HG03571 (cell line): ENCODE measurements around the gene PIGV.
"Not testable (repeated sequence)": the region's sequence is repeated elsewhere in the genome, so short reads cannot be mapped to it uniquely, and the experiment has no call there.

Experiments used
- ATAC-seq: cut with Tn5 transposase; IDR thresholded peaks from one replicate; pipeline ENCODE4 v1.9.1; 2021; ENCODE audit not compliant: unreplicated experiment

The PIGV gene

DNA sequence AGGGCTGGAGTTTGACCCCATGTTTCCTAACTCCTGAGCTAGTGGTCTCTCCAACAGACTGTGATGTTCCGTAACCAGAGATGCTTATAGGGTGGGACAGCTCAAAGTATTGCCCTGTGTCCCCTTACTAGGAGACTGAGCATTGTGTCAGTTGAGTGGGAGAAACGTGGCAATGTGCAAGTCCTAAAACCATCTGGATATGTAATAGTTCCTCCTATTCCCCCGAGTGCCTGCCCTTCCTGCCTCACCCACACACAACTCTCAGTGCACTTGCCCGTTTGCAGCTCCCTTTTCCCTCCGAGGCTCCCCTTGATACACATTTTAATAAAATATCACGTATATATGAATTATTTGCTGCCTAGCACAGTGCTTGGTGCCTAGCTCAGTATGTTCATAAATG is 3.4 kb downstream of the PIGV start:
- no peak for ATAC-seq

DNA sequence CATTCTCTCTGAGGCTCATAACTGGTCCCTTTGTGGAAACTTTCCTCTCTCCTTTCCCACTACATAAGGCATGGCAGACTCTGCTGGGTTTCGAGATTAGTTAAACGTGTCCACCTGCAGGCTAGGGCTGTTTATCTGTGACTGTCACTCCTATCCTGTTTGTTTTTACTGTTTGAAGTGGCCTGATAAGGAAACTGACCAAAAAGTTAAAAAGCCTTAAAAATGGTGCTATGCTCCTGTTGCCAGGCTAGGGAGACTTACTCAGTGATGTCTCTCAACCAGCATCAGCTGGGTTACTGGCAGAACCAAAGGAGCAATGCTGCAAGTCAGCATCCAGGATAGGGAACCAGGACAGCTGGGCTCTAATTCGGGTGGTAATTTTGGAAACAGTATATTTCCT is 3.9 kb downstream of the PIGV start:
- ATAC-seq = no peak

DNA sequence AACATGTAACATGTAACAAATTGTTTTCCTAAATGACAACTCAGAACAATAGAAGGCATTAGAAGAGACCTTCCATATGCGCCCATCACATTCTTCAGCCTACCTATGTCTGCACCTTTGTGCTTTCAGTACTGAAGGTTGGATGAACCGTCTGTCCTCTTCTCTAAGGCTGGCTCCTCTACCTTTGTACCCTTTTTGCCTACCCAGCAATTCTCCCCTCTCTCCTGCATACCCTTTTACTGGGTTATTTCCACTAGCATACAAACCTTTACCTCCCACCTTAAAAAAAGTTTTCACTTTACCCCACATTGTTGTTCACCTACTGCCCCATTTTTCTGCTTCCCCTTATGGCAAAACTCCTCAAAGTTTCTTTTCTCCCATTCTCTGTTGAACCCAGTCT is 5.2 kb downstream of the PIGV start:
- no peak for ATAC-seq

DNA sequence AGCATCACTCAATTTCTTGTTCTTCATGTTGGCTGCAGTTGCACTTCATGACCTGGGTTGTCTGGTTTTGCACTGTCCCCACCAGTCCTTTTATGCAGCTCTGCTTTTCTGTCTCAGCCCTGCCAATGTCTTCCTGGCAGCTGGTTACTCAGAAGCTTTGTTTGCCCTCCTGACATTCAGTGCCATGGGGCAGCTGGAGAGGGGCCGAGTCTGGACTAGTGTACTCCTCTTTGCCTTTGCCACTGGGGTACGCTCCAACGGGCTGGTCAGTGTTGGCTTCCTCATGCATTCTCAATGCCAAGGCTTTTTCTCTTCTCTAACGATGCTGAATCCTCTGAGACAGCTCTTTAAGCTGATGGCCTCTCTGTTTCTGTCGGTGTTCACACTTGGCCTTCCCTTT is 6.6 kb downstream of the PIGV start:
- no peak for ATAC-seq

GRCh38 chr1:26797627-26798026 is 9.9 kb downstream of the PIGV start:
- ATAC-seq = no peak

DNA sequence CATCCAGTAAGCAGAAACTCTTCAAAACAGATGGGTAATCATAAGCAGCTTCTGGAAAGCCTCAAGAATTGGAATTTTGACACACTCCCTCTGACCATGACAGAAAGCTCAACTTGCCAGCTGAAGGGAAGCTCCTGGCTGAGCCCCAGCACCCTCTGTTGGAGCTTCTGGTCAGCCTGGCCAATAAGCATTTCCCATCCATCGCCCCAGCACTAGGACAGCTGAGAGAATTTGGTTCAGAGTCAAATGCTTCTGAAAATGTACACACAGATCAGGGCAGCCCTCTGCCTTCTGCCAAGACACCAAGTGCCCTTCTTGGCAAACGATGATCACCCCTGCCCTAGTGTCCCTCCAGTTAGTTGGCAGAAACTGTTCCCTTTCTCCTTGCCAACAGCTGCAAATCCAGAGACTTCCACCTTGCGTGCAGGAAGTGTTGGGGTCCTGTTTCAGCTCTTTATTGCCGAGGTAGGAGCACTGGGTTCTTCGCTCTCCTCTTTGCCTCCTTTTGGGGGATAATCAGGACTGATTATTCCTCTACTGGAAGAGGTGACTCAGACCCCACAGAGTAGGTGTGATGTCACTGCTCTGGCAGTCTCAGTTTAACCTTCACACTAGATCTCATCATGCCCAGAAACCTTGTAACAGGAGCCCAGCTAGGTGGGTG is 11.9 kb downstream of the PIGV start:
- no peak for ATAC-seq

- not testable (repeated sequence) for ATAC-seq
These were observed 16.2 kb downstream of the PIGV start for GRCh38 chr1:26803932-26804331.

- ATAC-seq = not testable (repeated sequence)
These were observed 22.4 kb downstream of the PIGV start for GRCh38 chr1:26810105-26810504.

DNA sequence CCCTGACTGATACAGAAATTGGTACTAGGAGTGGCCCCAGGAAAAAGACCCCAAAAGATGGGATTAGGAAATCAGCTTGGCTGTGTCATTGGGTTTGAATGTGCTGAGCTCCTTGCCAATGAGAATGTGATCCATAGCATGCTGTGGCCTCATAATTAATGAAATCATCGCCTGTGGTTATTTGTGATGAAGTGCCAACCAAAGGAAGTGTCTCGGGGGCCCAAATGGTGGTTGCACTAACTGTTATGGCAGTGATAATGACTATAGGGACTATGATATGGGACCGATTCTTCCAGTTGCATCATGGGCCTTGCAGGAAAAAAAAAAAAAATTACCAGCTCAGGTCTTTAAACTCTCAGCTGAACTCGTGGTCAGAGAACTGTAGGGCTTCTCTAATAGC is 23.3 kb downstream of the PIGV start:
- no peak for ATAC-seq

DNA sequence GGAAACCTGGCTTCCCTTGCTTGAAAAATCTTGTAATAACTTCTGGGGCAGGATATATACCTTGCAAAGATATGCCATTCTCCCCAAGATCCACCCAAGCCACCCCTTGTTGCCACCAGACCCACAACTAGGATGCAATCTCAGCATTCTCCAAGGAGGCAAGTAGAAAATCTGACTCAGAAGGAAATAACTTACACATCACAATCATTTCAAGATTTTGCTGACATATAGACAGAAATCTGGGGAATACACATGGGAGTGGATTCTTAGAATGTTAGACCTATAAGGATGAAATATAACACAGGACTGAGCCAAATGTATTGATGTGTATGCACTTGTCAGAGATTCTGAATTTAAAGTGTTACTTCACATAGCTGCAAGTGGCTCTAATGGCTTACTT is 24.0 kb downstream of the PIGV start:
- ATAC-seq = no peak

DNA sequence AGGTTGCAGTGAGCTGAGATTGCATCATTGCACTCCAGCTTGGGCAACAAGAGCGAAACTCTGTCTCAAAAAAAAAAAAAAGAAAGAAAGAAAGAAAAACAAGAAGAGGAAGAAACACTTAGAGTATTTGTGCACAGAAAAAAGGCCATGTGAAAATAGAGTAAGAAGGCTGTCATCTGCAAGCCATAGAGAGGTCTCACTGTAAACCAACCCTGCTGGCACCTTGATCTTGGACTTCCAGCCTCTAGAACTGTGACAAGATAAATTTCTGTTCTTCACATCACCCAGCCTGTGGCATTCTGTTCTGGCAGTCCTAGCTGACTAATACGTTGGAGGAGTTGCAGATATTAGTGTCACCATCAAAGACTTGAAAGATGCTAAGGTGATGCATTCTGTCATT is 26.6 kb downstream of the PIGV start:
- no peak for ATAC-seq

DNA sequence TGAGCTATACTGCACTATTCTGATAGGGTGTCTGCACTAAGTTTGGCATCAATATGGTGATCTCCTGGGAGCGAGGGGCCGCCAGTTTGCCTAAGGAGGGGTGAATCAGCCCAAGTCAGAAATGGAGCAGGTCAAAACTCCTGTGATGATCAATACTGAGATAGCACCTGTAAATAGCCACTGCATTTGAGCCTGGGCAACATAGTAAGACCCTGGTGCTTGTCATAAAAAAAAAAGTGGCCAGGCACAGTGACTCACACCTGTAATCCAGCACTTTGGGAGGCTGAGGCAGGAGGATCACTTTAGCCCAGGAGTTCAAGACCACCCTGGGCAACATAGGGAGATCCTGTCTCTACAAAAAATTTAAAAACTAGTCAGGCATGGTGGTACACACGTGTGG is 27.1 kb downstream of the PIGV start:
- no peak for ATAC-seq

- ATAC-seq = peak; percentile 83
These were observed 33.1 kb downstream of the PIGV start for GRCh38 chr1:26820784-26821269.

DNA sequence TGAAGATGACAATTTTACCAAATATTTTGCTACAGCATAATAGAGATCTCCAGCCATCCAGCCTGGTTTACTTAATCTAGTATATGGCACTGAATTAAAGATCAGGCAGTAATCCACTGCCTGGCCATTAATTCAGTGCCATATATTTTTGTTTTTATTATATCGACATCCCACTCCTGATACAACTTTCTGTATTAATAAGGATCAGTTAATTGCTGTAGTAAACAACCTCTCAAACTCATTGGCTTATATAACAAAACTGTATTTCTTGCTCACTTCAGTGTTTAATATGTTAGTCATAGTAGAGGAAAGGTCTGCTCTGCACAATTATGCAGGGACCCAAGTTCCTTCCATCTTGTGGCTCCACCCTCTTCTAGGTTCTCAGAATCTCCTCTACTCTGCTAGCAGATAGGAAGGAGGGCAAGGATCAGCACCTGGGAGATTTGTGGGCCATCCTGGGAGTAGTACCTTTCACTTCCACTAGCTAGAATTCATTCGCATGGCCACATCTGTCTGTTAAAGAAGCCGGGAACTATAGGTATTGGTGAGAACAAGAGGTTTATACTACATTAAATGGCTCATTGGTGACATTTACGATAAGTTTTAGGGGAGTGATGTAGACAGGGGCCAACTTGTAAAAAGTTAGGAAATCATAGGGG is 35.1 kb downstream of the PIGV start:
- ATAC-seq = no peak

DNA sequence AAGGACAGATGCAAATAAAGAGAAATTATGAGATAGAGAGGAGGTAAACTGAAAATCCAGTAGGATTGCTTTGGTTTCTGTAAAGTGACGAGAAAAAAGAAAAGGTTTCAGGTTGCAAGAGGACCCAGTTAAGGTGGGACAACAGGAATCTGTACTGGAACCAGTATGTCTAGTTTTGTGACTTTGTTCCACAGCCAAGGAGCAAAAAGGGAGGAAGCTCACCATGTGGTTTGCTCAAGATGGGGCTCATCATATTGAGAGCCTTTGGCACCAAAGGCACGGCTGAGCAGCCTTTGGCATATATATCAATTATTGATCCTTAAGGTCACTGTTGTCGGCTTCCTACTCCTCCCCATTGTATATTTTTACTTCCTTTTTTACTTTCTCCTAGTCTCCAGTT is 37.0 kb downstream of the PIGV start:
- ATAC-seq = no peak

GRCh38 chr1:26826261-26827105 is 38.7 kb downstream of the PIGV start, which contains the start of gene ZDHHC18:
Gene ZDHHC18 (plus strand): TSS chr1:26826688. CDS start chr1:26826805, 117 bp downstream.
- ATAC-seq = peak; percentile 52

- no peak for ATAC-seq
These were observed 39.4 kb downstream of the PIGV start for GRCh38 chr1:26827106-26827604.

GRCh38 chr1:26827663-26828062 is 39.9 kb downstream of the PIGV start:
- no peak for ATAC-seq

- no peak for ATAC-seq
These were observed 40.8 kb downstream of the PIGV start for GRCh38 chr1:26828411-26828991.

- ATAC-seq = no peak
These were observed 41.6 kb downstream of the PIGV start for GRCh38 chr1:26829184-26829911.

DNA sequence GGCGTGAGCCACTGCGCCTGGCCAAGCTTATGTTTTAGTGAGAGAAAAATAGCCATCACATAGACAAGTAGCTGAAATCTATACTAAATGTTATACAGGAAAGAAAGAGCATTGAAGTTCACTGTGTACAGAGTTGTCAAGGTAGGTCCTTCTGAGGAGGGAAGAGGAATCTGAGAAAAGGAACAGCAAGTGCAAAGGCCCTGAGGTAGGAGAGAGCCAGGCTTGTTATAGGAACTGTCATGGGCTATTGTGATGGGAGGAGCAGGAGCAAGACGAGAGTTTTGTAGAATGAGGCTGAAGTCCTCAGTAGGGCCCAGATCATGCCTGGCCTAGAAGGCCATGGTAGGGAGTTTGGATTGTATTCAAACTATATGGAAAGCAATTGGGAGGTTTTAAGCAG is 43.3 kb downstream of the PIGV start:
- ATAC-seq = no peak
